Measurements from ENCODE around the gene RBFOX1.

RBFOX1 gene

GRCh38 chr16:7561908-7562405, 229.3 kb downstream of the RBFOX1 start:
- Histone ChIP-seq H3K27me3 (ENCODE audit: control insufficient read depth in 2 of 2, insufficient read depth in 2 of 2, low read length in 2 of 2) (no peaks in the 10 kb centered on the region), H3K4me3 (ENCODE audit: low read length in 2 of 2) (no peak overlapping the region), H3K27ac (ENCODE audit: low read depth in 2 of 2, low read length in 2 of 2) (no peak overlapping the region), H3K9ac (ENCODE audit: low read depth in 1 of 2, low read length in 2 of 2) (no peak overlapping the region), H3K36me3 (ENCODE audit: control insufficient read depth in 2 of 2, insufficient read depth in 2 of 2, low read length in 2 of 2) (no peaks in the 10 kb centered on the region), H3K9me3 (ENCODE audit: control insufficient read depth in 2 of 2, low read length in 2 of 2) (no peaks in the 10 kb centered on the region), H3K4me1 (ENCODE audit: control insufficient read depth in 2 of 2, insufficient read depth in 2 of 2, low read length in 2 of 2) (no peaks in the 10 kb centered on the region)

- H3K4me3 ChIP-seq (ENCODE audit: low read length in 2 of 2): no peak overlapping the region
- no peak overlapping the region for H3K9ac ChIP-seq (ENCODE audit: low read depth in 1 of 2, low read length in 2 of 2)
- H3K4me1 ChIP-seq (ENCODE audit: control insufficient read depth in 2 of 2, insufficient read depth in 2 of 2, low read length in 2 of 2): no peaks in the 10 kb centered on the region
- no peaks in the 10 kb centered on the region for H3K36me3 ChIP-seq (ENCODE audit: control insufficient read depth in 2 of 2, insufficient read depth in 2 of 2, low read length in 2 of 2)
- no peaks in the 10 kb centered on the region for H3K27me3 ChIP-seq (ENCODE audit: control insufficient read depth in 2 of 2, insufficient read depth in 2 of 2, low read length in 2 of 2)
- no peaks in the 10 kb centered on the region for H3K9me3 ChIP-seq (ENCODE audit: control insufficient read depth in 2 of 2, low read length in 2 of 2)
- H3K27ac ChIP-seq (ENCODE audit: low read depth in 2 of 2, low read length in 2 of 2): no peak overlapping the region
Observed at GRCh38 chr16:7566360-7566759, 233.7 kb downstream of the RBFOX1 start.

- no peaks in the 10 kb centered on the region for H3K9me3 ChIP-seq (ENCODE audit: control insufficient read depth in 2 of 2, low read length in 2 of 2)
- no peak overlapping the region for H3K4me3 ChIP-seq (ENCODE audit: low read length in 2 of 2)
- no peak overlapping the region for H3K9ac ChIP-seq (ENCODE audit: low read depth in 1 of 2, low read length in 2 of 2)
- no peaks in the 10 kb centered on the region for H3K4me1 ChIP-seq (ENCODE audit: control insufficient read depth in 2 of 2, insufficient read depth in 2 of 2, low read length in 2 of 2)
- no peak overlapping the region for H3K27ac ChIP-seq (ENCODE audit: low read depth in 2 of 2, low read length in 2 of 2)
- no peaks in the 10 kb centered on the region for H3K27me3 ChIP-seq (ENCODE audit: control insufficient read depth in 2 of 2, insufficient read depth in 2 of 2, low read length in 2 of 2)
- H3K36me3 ChIP-seq (ENCODE audit: control insufficient read depth in 2 of 2, insufficient read depth in 2 of 2, low read length in 2 of 2): no peaks in the 10 kb centered on the region
Observed at GRCh38 chr16:7571366-7571765, 238.7 kb downstream of the RBFOX1 start.

- no peaks in the 10 kb centered on the region for H3K4me1 ChIP-seq (ENCODE audit: control insufficient read depth in 2 of 2, insufficient read depth in 2 of 2, low read length in 2 of 2)
- H3K4me3 ChIP-seq (ENCODE audit: low read length in 2 of 2): no peak overlapping the region
- no peak overlapping the region for H3K27ac ChIP-seq (ENCODE audit: low read depth in 2 of 2, low read length in 2 of 2)
- no peaks in the 10 kb centered on the region for H3K27me3 ChIP-seq (ENCODE audit: control insufficient read depth in 2 of 2, insufficient read depth in 2 of 2, low read length in 2 of 2)
- no peaks in the 10 kb centered on the region for H3K9me3 ChIP-seq (ENCODE audit: control insufficient read depth in 2 of 2, low read length in 2 of 2)
- no peaks in the 10 kb centered on the region for H3K36me3 ChIP-seq (ENCODE audit: control insufficient read depth in 2 of 2, insufficient read depth in 2 of 2, low read length in 2 of 2)
- H3K9ac ChIP-seq (ENCODE audit: low read depth in 1 of 2, low read length in 2 of 2): no peak overlapping the region
Observed at GRCh38 chr16:7577588-7577987, 244.9 kb downstream of the RBFOX1 start.

GRCh38 chr16:7579454-7579853, 246.8 kb downstream of the RBFOX1 start:
- H3K36me3 ChIP-seq (ENCODE audit: control insufficient read depth in 2 of 2, insufficient read depth in 2 of 2, low read length in 2 of 2): no peaks in the 10 kb centered on the region
- no peak overlapping the region for H3K4me3 ChIP-seq (ENCODE audit: low read length in 2 of 2)
- H3K27me3 ChIP-seq (ENCODE audit: control insufficient read depth in 2 of 2, insufficient read depth in 2 of 2, low read length in 2 of 2): no peaks in the 10 kb centered on the region
- H3K27ac ChIP-seq (ENCODE audit: low read depth in 2 of 2, low read length in 2 of 2): no peak overlapping the region
- H3K4me1 ChIP-seq (ENCODE audit: control insufficient read depth in 2 of 2, insufficient read depth in 2 of 2, low read length in 2 of 2): no peaks in the 10 kb centered on the region
- H3K9me3 ChIP-seq (ENCODE audit: control insufficient read depth in 2 of 2, low read length in 2 of 2): no peaks in the 10 kb centered on the region
- H3K9ac ChIP-seq (ENCODE audit: low read depth in 1 of 2, low read length in 2 of 2): no peak overlapping the region

- Histone ChIP-seq H3K9me3 (ENCODE audit: control insufficient read depth in 2 of 2, low read length in 2 of 2) (no peaks in the 10 kb centered on the region), H3K4me1 (ENCODE audit: control insufficient read depth in 2 of 2, insufficient read depth in 2 of 2, low read length in 2 of 2) (no peaks in the 10 kb centered on the region), H3K27me3 (ENCODE audit: control insufficient read depth in 2 of 2, insufficient read depth in 2 of 2, low read length in 2 of 2) (no peaks in the 10 kb centered on the region), H3K9ac (ENCODE audit: low read depth in 1 of 2, low read length in 2 of 2) (no peak overlapping the region), H3K27ac (ENCODE audit: low read depth in 2 of 2, low read length in 2 of 2) (no peak overlapping the region), H3K4me3 (ENCODE audit: low read length in 2 of 2) (no peak overlapping the region), H3K36me3 (ENCODE audit: control insufficient read depth in 2 of 2, insufficient read depth in 2 of 2, low read length in 2 of 2) (no peaks in the 10 kb centered on the region)
Observed at GRCh38 chr16:7581175-7581574, 248.5 kb downstream of the RBFOX1 start.

GRCh38 chr16:7583396-7583795, 250.8 kb downstream of the RBFOX1 start:
- Histone ChIP-seq H3K4me1 (ENCODE audit: control insufficient read depth in 2 of 2, insufficient read depth in 2 of 2, low read length in 2 of 2) (no peaks in the 10 kb centered on the region), H3K27me3 (ENCODE audit: control insufficient read depth in 2 of 2, insufficient read depth in 2 of 2, low read length in 2 of 2) (no peaks in the 10 kb centered on the region), H3K4me3 (ENCODE audit: low read length in 2 of 2) (no peak overlapping the region), H3K9me3 (ENCODE audit: control insufficient read depth in 2 of 2, low read length in 2 of 2) (no peaks in the 10 kb centered on the region), H3K9ac (ENCODE audit: low read depth in 1 of 2, low read length in 2 of 2) (no peak overlapping the region), H3K36me3 (ENCODE audit: control insufficient read depth in 2 of 2, insufficient read depth in 2 of 2, low read length in 2 of 2) (no peaks in the 10 kb centered on the region), H3K27ac (ENCODE audit: low read depth in 2 of 2, low read length in 2 of 2) (no peak overlapping the region)

- Histone ChIP-seq H3K27ac (ENCODE audit: low read depth in 2 of 2, low read length in 2 of 2) (no peak overlapping the region), H3K27me3 (ENCODE audit: control insufficient read depth in 2 of 2, insufficient read depth in 2 of 2, low read length in 2 of 2) (no peaks in the 10 kb centered on the region), H3K4me3 (ENCODE audit: low read length in 2 of 2) (no peak overlapping the region), H3K36me3 (ENCODE audit: control insufficient read depth in 2 of 2, insufficient read depth in 2 of 2, low read length in 2 of 2) (no peaks in the 10 kb centered on the region), H3K4me1 (ENCODE audit: control insufficient read depth in 2 of 2, insufficient read depth in 2 of 2, low read length in 2 of 2) (no peaks in the 10 kb centered on the region), H3K9me3 (ENCODE audit: control insufficient read depth in 2 of 2, low read length in 2 of 2) (no peaks in the 10 kb centered on the region), H3K9ac (ENCODE audit: low read depth in 1 of 2, low read length in 2 of 2) (no peak overlapping the region)
Observed at GRCh38 chr16:7584561-7584960, 251.9 kb downstream of the RBFOX1 start.

GRCh38 chr16:7585705-7586104, 253.1 kb downstream of the RBFOX1 start:
- no peaks in the 10 kb centered on the region for H3K36me3 ChIP-seq (ENCODE audit: control insufficient read depth in 2 of 2, insufficient read depth in 2 of 2, low read length in 2 of 2)

GRCh38 chr16:7590934-7591333, 258.3 kb downstream of the RBFOX1 start:
- no peaks in the 10 kb centered on the region for H3K9me3 ChIP-seq (ENCODE audit: control insufficient read depth in 2 of 2, low read length in 2 of 2)
- H3K36me3 ChIP-seq (ENCODE audit: control insufficient read depth in 2 of 2, insufficient read depth in 2 of 2, low read length in 2 of 2): no peaks in the 10 kb centered on the region
- no peak overlapping the region for H3K9ac ChIP-seq (ENCODE audit: low read depth in 1 of 2, low read length in 2 of 2)
- no peak overlapping the region for H3K4me3 ChIP-seq (ENCODE audit: low read length in 2 of 2)
- H3K27ac ChIP-seq (ENCODE audit: low read depth in 2 of 2, low read length in 2 of 2): no peak overlapping the region
- H3K4me1 ChIP-seq (ENCODE audit: control insufficient read depth in 2 of 2, insufficient read depth in 2 of 2, low read length in 2 of 2): no peaks in the 10 kb centered on the region
- H3K27me3 ChIP-seq (ENCODE audit: control insufficient read depth in 2 of 2, insufficient read depth in 2 of 2, low read length in 2 of 2): no peaks in the 10 kb centered on the region

More at GRCh38 chr16:7585705-7586104, 253.1 kb downstream of the RBFOX1 start:
- no peak overlapping the region for H3K4me3 ChIP-seq (ENCODE audit: low read length in 2 of 2)
- no peaks in the 10 kb centered on the region for H3K27me3 ChIP-seq (ENCODE audit: control insufficient read depth in 2 of 2, insufficient read depth in 2 of 2, low read length in 2 of 2)
- no peaks in the 10 kb centered on the region for H3K4me1 ChIP-seq (ENCODE audit: control insufficient read depth in 2 of 2, insufficient read depth in 2 of 2, low read length in 2 of 2)
- H3K9me3 ChIP-seq (ENCODE audit: control insufficient read depth in 2 of 2, low read length in 2 of 2): no peaks in the 10 kb centered on the region
- H3K9ac ChIP-seq (ENCODE audit: low read depth in 1 of 2, low read length in 2 of 2): no peak overlapping the region
- H3K27ac ChIP-seq (ENCODE audit: low read depth in 2 of 2, low read length in 2 of 2): no peak overlapping the region

GRCh38 chr16:7596308-7596707, 263.7 kb downstream of the RBFOX1 start:
- Histone ChIP-seq H3K4me1 (ENCODE audit: control insufficient read depth in 2 of 2, insufficient read depth in 2 of 2, low read length in 2 of 2) (no peaks in the 10 kb centered on the region), H3K27me3 (ENCODE audit: control insufficient read depth in 2 of 2, insufficient read depth in 2 of 2, low read length in 2 of 2) (no peaks in the 10 kb centered on the region), H3K36me3 (ENCODE audit: control insufficient read depth in 2 of 2, insufficient read depth in 2 of 2, low read length in 2 of 2) (no peaks in the 10 kb centered on the region), H3K9me3 (ENCODE audit: control insufficient read depth in 2 of 2, low read length in 2 of 2) (no peaks in the 10 kb centered on the region), H3K27ac (ENCODE audit: low read depth in 2 of 2, low read length in 2 of 2) (no peak overlapping the region), H3K9ac (ENCODE audit: low read depth in 1 of 2, low read length in 2 of 2) (no peak overlapping the region), H3K4me3 (ENCODE audit: low read length in 2 of 2) (no peak overlapping the region)

Data from mucosa of rectum (tissue), 2 donors.